Measurements from ENCODE around the gene LRRC75A. TPM values are rescaled to one million over a fixed set of nuclear protein-coding genes. Genes with fewer than 3 reads are reported as not detected.
A peak's percentile ranks its signal among the peaks of the same experiment; 100 is the strongest.

Gene LRRC75A
- total RNA-seq, 6 donors from 2014 or later: 2.1 to 7.3 (median 5.2) TPM

DNA sequence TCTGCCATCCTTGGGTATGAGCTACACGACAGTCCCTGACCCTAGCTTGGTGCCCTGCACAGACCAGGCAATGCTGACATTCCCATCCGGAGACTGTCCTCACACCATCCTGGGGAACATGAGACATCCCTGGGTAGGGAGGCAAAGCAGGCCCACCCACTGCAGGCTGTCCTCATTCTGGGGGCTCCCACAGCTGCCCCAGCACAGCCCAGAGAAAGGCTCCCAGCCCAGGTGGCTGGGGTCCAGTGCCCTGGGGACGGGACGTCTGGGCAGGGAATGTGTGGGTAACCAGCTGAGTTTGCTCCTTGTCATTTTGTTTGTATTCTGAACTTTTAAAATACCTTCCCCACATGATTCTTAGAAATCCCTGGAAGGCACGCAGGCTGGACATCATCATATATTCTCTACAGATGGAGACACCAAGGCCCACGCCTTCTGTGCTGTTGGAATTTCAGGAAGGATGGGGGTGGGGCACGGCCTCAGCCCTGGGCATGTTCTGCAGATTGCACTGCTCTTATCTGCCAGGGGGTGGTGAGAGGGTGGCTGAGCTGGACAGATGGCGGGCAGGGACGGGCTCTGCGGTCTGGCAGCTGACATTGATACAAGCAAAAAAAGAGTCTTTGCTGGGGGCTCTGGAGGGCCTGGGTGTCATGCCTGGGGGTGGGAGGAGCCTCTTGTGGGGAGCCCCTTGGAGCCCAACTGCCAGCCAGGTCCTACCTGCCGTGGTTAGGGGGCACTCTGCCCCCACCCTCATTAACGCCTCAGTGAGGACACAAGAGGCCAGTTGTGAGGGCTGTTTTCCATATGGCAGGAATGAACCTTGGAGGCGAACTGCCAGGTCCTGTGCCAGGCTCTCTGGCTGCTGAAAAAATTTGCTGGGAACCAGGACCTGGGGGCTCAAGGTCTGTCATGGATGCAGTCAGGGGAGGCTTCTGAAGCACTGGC lies 28.4 kb downstream of the LRRC75A start:
- Histone ChIP-seq H3K4me1 (peaks cover 0 to 23% (median 6%) of the 10 kb centered on the region in 4 donors), H3K27ac (no peak overlapping the region), H3K4me3 (no peak overlapping the region), H3K27me3 (no peaks in the 10 kb centered on the region), H3K9me3 (no peaks in the 10 kb centered on the region), H3K36me3 (no peaks in the 10 kb centered on the region)
- ATAC-seq (ENCODE audit: low FRiP score in 2 of 2): peak in 1 of 2 donors; percentile 22
- no peak for TF ChIP-seq POLR2AphosphoS5 (IDR thresholded peaks at IDR 0.05)
- TF ChIP-seq EP300 (IDR thresholded peaks at IDR 0.05): no peak
- TF ChIP-seq, protein P1, sequence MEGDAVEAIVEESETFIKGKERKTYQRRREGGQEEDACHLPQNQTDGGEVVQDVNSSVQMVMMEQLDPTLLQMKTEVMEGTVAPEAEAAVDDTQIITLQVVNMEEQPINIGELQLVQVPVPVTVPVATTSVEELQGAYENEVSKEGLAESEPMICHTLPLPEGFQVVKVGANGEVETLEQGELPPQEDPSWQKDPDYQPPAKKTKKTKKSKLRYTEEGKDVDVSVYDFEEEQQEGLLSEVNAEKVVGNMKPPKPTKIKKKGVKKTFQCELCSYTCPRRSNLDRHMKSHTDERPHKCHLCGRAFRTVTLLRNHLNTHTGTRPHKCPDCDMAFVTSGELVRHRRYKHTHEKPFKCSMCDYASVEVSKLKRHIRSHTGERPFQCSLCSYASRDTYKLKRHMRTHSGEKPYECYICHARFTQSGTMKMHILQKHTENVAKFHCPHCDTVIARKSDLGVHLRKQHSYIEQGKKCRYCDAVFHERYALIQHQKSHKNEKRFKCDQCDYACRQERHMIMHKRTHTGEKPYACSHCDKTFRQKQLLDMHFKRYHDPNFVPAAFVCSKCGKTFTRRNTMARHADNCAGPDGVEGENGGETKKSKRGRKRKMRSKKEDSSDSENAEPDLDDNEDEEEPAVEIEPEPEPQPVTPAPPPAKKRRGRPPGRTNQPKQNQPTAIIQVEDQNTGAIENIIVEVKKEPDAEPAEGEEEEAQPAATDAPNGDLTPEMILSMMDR (IDR thresholded peaks at IDR 0.05): peak in 3 of 6 experiments; percentile 14 to 34 (median 14)
- peak; percentile 45 for DNase-seq
- 54 to 76% methylated on average over 10 to 12 of the region's 13 CpGs for WGBS, 2 donors

DNA sequence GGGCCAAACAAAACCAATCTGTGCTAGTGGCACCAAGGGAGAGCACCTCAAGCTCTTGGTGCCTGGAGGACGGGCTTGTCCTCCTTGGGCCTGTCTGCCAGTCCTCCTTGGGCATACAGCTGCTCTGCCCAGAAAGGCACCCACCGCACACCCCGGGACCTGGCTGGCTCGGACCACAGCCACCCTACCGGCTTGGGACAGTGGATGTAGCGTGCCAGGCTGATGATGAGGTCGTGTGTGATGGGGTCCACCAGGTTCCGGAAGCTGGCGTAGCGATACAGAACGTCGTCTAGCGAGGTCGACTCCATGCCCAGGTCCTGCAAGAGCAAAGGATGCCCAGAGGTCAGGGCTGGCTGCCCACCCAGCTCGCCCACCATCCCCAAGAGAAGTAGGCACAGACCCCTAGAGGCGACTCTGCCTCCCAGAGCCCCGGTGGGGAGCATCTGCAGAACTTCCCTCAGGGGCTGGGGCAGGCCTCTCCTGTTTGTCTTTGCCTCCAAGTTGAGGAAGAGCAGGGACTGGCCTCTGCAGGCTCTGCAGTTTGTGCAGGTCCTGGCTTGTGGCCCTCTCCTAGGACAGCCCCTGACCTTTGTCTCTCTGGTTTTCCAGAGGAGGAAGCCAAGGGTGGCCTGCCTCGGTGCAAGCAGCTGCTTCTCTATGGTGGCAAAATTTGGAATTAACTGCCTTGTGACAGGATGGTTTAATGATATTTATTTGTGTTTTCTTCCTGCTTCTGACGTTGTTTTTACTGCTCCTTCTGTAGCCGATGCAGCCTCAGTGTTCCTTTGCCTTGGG lies 29.7 kb downstream of the LRRC75A start:
- DNase-seq: peak in 1 of 2 donors; percentile 64
- no peaks in the 10 kb centered on the region for H3K9me3 ChIP-seq
- no peak for TF ChIP-seq POLR2AphosphoS5 (IDR thresholded peaks at IDR 0.05)
- TF ChIP-seq, protein P1 (IDR thresholded peaks at IDR 0.05): no peak
- no peak for TF ChIP-seq EP300 (IDR thresholded peaks at IDR 0.05)
- no peak for TF ChIP-seq POLR2A (IDR thresholded peaks at IDR 0.05)
- H3K4me3 ChIP-seq: no peak overlapping the region
- H3K27me3 ChIP-seq: no peaks in the 10 kb centered on the region
- no peak overlapping the region for H3K27ac ChIP-seq
- peaks cover 0 to 23% (median 6%) of the 10 kb centered on the region in 4 donors for H3K4me1 ChIP-seq
- no peaks in the 10 kb centered on the region for H3K36me3 ChIP-seq
- WGBS, 2 donors: 88 to 93% methylated on average over 14 to 20 of the region's 20 CpGs
- ATAC-seq (ENCODE audit: low FRiP score in 2 of 2): no peak

DNA sequence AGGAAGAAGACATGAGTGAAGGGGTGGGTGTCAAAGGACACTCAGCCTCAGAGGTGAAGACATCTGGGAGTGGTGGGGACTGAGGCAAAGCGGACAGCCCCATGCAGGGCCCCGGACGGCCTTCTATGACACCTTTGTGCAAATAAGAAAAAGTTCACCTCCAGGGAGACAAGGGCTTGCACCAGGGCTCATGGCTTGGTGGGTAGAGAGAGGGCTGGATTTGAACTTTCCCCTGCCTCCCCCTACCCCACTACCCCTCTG lies 30.5 kb downstream of the LRRC75A start:
- Histone ChIP-seq H3K4me3 (no peak overlapping the region), H3K4me1 (peaks cover 0 to 23% (median 6%) of the 10 kb centered on the region in 4 donors), H3K36me3 (no peaks in the 10 kb centered on the region), H3K27me3 (no peaks in the 10 kb centered on the region), H3K27ac (no peak overlapping the region), H3K9me3 (no peaks in the 10 kb centered on the region)
- DNase-seq: no peak
- WGBS, 2 donors: 84 to 96% methylated on average over 3 of the region's 3 CpGs
- TF ChIP-seq POLR2A (IDR thresholded peaks at IDR 0.05): no peak
- TF ChIP-seq, protein P1 (IDR thresholded peaks at IDR 0.05): no peak
- no peak for ATAC-seq (ENCODE audit: low FRiP score in 2 of 2)

DNA sequence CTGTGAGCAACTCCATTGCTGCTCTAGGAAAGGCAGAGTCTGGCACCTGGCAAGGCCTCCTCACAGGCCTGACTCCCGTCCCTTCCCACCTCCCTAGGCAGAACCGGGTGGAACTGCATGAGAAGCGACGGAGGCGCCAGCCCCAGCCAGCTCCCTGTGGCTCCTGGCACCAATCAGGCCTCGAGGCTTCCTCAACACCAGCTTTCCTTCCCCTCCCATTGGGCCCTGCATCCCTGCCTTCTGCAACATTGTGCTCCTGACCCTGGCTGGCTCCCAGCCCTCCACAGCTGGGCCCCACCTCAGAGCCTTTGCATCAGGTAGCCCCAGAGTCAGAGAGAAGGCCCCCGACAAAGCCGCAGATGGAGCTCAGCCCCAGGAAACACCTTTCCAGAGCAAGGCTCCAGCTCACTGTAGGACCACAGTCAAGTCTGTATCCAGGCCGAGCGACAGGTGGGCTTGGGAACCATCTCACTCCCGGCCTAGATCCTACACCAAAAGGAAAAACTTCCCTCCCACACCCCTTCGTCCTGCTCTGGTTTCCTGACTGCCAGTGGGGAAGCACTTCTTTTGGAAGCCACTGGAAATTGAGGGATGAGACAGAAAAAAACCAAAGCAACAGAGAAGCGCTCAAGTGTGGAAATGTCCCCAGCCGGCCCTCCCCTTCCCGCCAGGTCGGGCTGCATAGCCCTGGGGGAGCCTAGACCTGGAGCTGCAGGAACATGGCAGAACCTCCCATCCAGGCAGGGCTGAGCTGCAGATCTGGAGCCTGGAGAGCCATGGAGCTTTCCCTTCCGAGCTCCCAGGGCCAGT lies 31.0 kb downstream of the LRRC75A start:
- 93 to 96% methylated on average over 13 to 15 of the region's 17 CpGs for WGBS, 2 donors
- Histone ChIP-seq H3K4me1 (peaks cover 0 to 22% (median 6%) of the 10 kb centered on the region in 4 donors), H3K9me3 (no peaks in the 10 kb centered on the region), H3K27me3 (no peaks in the 10 kb centered on the region), H3K4me3 (no peak overlapping the region), H3K36me3 (no peaks in the 10 kb centered on the region), H3K27ac (no peak overlapping the region)
- no peak for ATAC-seq (ENCODE audit: low FRiP score in 2 of 2)
- TF ChIP-seq, protein P1 (IDR thresholded peaks at IDR 0.05): no peak
- TF ChIP-seq POLR2A (IDR thresholded peaks at IDR 0.05) (no peak), POLR2AphosphoS5 (IDR thresholded peaks at IDR 0.05) (no peak), EP300 (IDR thresholded peaks at IDR 0.05) (no peak)
- peak in 1 of 2 donors; percentile 66 for DNase-seq
